RCC 7860 (cell line): ENCODE data around the gene EPHA6.
"Not testable (repeated sequence)": the region's sequence is repeated elsewhere in the genome, so short reads cannot be mapped to it uniquely, and the experiment has no call there.

Source experiments
- DNase-seq: peaks from one replicate; pipeline ENCODE4 v3.0.0-alpha.2; 2015; ENCODE audit warnings: low spot score
- FAIRE-seq: peaks from 2 replicates; lab custom pipeline; 2012; peaks lifted over from hg19 to GRCh38; lab: Jason Lieb, UNC

Gene EPHA6

GRCh38 chr3:97552186-97552585 is 737.8 kb downstream of the EPHA6 start:
- DNase-seq (no peak), FAIRE-seq (no peak)

GRCh38 chr3:97575742-97576141 is 761.3 kb downstream of the EPHA6 start:
- DNase-seq (no peak), FAIRE-seq (no peak)

GRCh38 chr3:97576221-97576620 is 761.8 kb downstream of the EPHA6 start:
- FAIRE-seq (no peak), DNase-seq (no peak)

GRCh38 chr3:97579365-97579764 is 765.0 kb downstream of the EPHA6 start:
- FAIRE-seq (peak; percentile 82), DNase-seq (peak; percentile 77)

GRCh38 chr3:97610626-97611025 is 796.2 kb downstream of the EPHA6 start:
- no peak for FAIRE-seq
- DNase-seq, result no peak

GRCh38 chr3:97612632-97613031 is 798.2 kb downstream of the EPHA6 start:
- FAIRE-seq, result no peak

GRCh38 chr3:97613139-97613538 is 798.7 kb downstream of the EPHA6 start:
- FAIRE-seq (no peak), DNase-seq (no peak)

More at GRCh38 chr3:97612632-97613031, 798.2 kb downstream of the EPHA6 start:
- no peak for DNase-seq

GRCh38 chr3:97620514-97620913 is 806.1 kb downstream of the EPHA6 start:
- FAIRE-seq, DNase-seq: not testable (repeated sequence)

GRCh38 chr3:97636465-97636864 is 822.1 kb downstream of the EPHA6 start:
- FAIRE-seq (peak; percentile 30), DNase-seq (peak; percentile 7)

- DNase-seq (no peak), FAIRE-seq (no peak)
Observed at GRCh38 chr3:97646932-97647331, 832.5 kb downstream of the EPHA6 start.

GRCh38 chr3:97647441-97647982 is 833.1 kb downstream of the EPHA6 start:
- DNase-seq (no peak), FAIRE-seq (no peak)

GRCh38 chr3:97655971-97656370 is 841.6 kb downstream of the EPHA6 start:
- FAIRE-seq, result no peak

GRCh38 chr3:97656638-97657037 is 842.2 kb downstream of the EPHA6 start:
- FAIRE-seq, result no peak
- no peak for DNase-seq

More at GRCh38 chr3:97655971-97656370, 841.6 kb downstream of the EPHA6 start:
- DNase-seq, result no peak

- FAIRE-seq, result peak; percentile 58
- peak; percentile 13 for DNase-seq
Observed at GRCh38 chr3:97658668-97659285, 844.4 kb downstream of the EPHA6 start.

GRCh38 chr3:97662264-97662663 is 847.9 kb downstream of the EPHA6 start:
- FAIRE-seq, result no peak
- DNase-seq, result no peak

- FAIRE-seq (no peak), DNase-seq (no peak)
Observed at GRCh38 chr3:97662762-97663161, 848.4 kb downstream of the EPHA6 start.

GRCh38 chr3:97665896-97666295 is 851.5 kb downstream of the EPHA6 start:
- FAIRE-seq (no peak), DNase-seq (no peak)

- FAIRE-seq (no peak), DNase-seq (no peak)
Observed at GRCh38 chr3:97670952-97671351, 856.6 kb downstream of the EPHA6 start.

GRCh38 chr3:97673357-97673997 is 859.1 kb downstream of the EPHA6 start:
- DNase-seq (no peak), FAIRE-seq (no peak)

GRCh38 chr3:97674461-97674860 is 860.1 kb downstream of the EPHA6 start:
- DNase-seq, result no peak
- no peak for FAIRE-seq

- DNase-seq (no peak), FAIRE-seq (no peak)
Observed at GRCh38 chr3:97680210-97680609, 865.8 kb downstream of the EPHA6 start.

- DNase-seq (no peak), FAIRE-seq (no peak)
Observed at GRCh38 chr3:97680696-97681095, 866.3 kb downstream of the EPHA6 start.
